Upper lobe of left lung (tissue), 4 donors: Measurements from ENCODE around the gene POPDC3.

Experiments
- CTCF ChIP-seq, 6 experiments: fragments of 450-650 bp in 4 of 6; fragments of 200-600 bp in 2 of 6; sonication (generic) in 2 of 6; IDR thresholded peaks; one replicate each; pipeline ENCODE4 v1.5.1; 2016 to 2019; ENCODE audit warnings: antibody characterized with exemption in 6 of 6
- POLR2A ChIP-seq, 4 donors: fragments of 450-650 bp; IDR thresholded peaks; one replicate each; pipeline ENCODE4 v1.5.1; 2016 to 2017; ENCODE audit warnings: antibody characterized with exemption in 4 of 4, mild to moderate bottlenecking in 2 of 4

DNA sequence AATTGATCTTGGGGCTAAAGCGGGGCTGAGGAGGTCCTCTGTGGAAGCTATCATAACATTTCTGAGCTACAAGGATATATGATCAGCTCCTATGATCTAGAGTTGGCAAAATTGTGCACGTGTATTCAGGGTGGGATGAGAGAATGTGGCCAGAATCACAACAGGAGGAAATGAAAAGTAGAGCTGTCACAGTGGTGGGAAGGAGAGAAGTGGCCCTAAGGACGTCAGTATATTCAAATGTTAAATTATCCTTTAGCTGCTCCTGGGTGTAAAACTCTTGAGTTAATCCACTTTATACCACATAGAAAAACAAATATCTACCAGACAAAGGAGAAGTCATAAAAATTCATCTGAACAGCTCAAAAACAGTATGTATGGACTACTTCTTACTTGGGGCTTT, 14.8 kb upstream of the POPDC3 start:
- TF ChIP-seq POLR2A (IDR thresholded peaks at IDR 0.05) (no peak), CTCF (IDR thresholded peaks at IDR 0.05) (no peak)
